Middle frontal gyrus (tissue), 1 donor: ENCODE results near the gene PRKD2.

ENCODE experiments used
- DNase-seq: peaks from one replicate; pipeline ENCODE4 v3.0.0-alpha.2; 2015; ENCODE audit warnings: low spot score; ENCODE audit errors: extremely low spot score

The PRKD2 gene

DNA sequence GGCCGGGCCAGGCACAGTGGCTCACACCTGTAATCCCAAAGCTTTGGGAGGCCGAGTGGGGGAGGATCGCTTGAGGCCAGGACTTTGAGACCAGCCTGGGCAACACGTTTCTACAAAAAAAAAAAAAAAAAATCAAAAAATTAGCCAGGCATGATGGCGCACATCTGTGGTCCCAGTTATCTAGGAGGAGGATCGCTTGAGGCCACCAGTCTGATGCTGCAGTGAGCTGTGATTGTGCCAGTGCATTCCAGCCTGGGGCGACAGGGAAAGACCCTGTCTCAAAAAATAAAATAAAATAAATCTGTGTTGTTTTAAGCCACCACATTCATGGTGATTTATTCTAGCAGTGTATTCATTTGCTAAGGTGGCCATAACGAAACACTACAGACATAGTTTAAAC is 51.8 kb downstream of the PRKD2 start:
- no peak for DNase-seq

DNA sequence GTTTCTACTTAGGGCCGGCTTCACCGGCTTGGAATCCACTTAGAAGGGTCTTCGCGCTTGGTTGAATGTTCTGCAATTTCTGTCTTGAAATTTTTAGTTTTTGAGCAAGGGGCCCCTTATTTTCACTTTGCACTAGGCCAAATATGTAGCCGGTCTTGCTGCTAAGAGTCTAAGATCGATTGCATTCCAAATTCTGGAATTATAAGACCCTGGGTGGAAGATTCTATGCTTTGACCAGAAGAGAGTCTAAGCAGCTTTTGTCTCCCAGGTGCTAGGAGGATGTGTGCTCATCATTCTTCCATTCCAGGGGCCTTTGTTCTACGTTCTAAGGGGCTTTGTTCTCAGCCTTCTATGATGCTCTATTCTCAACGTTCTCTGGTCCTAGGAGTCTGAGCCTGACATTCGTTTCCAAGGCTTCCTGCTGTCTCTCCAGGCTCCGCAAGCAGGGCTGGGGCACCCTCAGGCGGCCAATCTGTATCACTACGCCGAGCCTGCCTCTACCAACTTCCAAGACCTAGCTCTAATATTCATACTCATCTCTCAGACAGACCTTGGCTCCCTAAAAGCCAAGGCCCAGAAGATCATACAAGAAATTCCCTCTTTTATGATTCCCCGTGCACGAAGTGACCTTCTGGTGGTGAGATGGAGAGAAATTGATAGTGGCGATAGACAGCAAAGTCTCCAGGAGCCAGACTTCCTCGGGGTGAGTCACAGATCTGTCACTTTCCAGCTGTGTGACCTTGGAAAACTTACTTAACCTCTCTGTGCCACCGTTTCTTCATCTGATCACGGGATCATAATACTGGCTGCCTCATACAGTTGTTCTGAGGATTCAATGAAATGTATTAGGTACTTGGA is 55.0 kb downstream of the PRKD2 start:
- peak; percentile 85 for DNase-seq

DNA sequence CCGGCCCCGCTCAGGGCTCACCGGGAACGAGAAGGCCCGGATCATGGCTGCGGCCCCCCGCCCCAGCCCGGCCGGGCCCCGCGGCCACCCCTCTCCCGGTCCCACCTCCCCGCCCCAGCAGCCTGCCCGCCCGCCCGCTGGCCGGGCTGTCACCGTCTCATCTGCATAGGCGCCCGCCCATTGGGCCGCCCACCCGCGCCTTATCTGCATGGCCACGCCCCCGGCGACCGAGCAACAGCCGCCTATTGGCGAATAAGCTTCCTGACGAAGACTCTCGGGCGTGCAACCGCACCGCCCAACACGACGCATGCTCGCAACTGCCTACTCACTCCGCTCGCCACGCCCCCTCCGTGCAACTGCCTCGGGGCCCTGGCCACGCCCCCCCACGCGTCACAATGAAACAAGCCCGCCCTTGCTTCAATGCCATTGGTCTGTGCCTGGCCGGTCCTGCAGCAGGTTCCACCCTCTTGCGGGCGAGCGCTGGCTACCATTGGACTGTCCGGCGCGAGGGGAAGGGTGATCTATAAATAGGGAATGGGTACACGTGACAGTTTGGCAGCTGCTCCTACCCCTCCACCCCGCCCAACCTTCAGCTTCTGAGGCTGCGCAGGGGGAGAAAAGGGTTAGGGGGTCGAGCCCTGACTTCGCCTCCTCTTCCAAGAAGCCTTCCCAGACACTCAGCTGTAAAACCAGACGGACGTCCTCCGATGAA is 55.7 kb downstream of the PRKD2 start, which contains the start of gene DACT3:
DACT3 (minus strand) TSS at position 163 of the 712 bp plus-strand sequence; CDS start at position 45, 118 bp downstream.
- peak; percentile 100 for DNase-seq

DNA sequence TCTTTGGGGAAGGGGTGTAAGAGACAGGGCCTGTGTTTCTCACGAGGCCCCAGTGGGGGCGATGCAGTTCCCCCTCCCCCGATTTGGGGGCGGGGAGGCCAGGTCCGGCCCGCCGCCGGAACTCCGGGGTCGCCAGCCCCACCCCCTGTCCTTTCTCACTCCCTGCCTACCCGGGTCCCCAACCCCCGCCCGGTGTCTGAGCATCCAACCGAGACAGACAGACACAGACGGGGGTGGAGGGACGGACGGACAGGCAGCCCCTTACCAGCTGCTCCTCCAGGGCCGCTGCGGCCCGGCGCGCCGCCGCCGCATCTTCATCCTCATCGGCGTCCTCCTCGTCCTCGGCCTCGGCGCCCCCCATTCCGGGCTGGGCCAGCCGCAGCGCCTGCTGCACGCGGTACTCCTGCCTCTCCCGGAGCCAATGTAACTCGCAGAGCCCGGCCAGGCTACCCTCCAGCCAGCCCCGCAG is 56.3 kb downstream of the PRKD2 start:
- DNase-seq = no peak

DNA sequence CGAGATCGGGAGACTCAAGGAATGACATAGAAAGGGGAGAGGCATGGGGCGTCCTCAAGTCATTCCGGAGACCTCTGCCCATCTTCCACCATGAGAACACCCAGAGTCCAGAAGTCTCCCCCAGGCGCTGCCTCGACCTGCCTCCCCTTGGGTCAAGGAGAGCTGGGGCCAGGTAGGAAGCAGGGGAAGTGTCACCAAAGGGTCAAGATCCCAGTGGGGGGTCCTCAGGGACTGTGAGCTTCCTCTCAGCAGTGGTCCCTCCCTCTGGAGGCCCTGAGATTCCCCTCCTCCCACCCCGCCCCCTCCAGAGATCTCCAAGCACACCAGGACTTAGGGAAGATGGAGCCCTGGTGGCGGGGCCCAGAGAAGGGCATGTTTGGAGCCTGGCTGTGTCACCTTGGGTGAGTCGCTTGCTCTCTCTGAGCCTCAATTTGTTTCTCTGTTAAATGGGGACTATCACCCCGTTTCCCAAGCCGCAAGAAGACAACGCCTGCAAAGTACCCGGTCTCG is 56.9 kb downstream of the PRKD2 start:
- DNase-seq = no peak

DNA sequence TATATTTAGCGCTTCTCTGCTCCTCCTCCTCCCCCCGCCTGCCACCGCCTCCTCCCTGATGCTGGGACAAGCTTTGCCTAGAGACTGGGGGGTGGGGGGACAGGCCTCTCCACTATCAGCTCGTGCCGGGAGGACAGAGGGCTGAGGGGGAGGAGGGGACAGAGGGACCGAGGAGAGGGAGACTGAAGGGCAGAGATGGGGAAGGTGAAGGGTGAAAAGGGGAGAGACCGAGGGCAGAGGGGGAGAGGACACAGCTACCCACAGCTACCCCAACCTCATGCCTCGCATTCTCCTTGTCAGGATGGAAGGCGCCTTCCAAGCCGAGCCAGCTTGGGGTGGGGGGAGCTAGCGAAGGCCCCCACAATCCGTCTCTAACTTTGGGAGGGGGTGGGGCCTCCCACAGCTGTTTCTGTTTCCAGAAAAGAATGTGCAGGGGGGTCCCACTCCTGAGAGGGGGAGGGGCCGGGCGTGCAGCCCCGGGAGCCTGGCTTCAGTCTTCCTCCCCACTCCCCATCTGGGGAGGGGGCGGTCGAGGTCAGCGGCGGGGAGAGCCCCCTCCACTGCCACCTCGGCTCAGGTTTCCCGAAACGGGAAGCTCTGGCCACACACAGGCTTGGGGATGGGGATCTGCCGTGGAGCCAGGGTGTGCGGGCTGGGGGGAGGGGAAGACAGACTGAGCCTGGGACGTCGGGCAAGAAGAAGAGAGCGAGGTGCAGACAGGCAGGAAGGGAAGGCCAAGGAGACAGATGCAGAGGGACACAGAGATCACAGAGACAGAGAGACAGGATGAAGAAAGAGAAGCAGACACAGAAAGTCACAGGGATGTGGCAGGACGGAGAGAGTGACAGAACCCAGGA is 57.5 kb downstream of the PRKD2 start:
- DNase-seq = no peak

DNA sequence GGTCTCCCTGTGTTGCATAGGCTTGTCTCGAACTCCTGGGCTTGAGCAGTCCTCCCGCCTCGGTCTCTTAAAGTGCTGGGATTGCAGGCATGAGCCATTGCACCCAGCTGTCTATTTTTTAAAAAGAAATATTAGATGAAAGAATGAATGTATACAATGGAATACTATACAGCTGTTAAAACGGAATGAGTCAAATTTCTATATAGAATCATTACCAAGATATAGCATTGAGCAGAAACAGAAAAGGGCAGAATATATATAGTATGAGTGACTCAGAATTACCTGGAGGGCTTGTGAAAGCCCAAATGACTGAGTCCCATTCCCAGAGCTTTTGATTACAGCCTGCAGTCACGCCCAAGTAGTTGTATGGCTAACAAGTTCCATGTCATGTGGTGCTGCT is 60.4 kb downstream of the PRKD2 start:
- DNase-seq = no peak

DNA sequence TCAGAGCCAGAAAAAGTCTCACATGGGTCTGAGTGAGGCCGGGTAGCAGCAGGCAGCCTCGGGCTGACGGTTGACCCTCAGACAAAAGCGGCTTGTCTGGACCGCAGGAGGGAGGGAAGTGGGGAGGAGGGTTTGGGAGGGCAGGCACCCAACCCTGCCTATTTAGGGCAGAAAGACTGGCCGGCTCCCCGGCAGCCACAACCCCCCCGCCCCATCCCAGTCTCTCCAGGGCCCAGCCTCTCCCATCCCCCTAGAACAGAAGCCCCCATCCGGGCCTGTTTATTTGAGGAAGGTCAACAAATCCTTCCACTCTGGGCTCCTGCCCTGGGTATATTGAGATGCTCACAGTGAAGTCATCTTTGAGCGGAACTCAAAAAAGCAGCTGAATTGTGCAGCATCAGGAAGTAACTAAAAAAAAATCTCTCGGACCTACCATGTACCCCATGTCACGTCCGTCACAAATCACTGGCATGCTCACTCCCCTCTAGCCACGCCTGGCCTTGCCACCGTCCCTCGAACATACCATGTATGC is 62.2 kb downstream of the PRKD2 start:
- DNase-seq = no peak

DNA sequence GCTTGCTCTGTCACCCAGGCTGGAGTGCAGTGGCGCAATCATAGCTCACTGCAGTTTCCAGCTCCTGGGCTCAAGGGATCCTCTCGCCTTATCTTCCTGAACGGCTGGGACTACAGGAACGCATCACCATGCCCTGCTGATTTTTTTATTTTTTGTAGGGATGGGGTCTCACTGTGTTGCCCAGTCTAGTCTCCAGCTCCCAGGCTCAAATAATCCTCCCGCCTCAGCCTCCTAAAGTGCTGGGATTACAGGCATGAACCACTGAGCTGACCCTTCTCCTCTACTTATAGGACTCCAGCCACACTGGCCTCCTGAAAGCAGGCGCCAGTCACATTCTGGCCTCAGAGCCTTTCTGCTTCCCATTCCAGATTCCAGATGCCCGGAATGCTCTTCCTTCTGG is 66.5 kb downstream of the PRKD2 start:
- no peak for DNase-seq

DNA sequence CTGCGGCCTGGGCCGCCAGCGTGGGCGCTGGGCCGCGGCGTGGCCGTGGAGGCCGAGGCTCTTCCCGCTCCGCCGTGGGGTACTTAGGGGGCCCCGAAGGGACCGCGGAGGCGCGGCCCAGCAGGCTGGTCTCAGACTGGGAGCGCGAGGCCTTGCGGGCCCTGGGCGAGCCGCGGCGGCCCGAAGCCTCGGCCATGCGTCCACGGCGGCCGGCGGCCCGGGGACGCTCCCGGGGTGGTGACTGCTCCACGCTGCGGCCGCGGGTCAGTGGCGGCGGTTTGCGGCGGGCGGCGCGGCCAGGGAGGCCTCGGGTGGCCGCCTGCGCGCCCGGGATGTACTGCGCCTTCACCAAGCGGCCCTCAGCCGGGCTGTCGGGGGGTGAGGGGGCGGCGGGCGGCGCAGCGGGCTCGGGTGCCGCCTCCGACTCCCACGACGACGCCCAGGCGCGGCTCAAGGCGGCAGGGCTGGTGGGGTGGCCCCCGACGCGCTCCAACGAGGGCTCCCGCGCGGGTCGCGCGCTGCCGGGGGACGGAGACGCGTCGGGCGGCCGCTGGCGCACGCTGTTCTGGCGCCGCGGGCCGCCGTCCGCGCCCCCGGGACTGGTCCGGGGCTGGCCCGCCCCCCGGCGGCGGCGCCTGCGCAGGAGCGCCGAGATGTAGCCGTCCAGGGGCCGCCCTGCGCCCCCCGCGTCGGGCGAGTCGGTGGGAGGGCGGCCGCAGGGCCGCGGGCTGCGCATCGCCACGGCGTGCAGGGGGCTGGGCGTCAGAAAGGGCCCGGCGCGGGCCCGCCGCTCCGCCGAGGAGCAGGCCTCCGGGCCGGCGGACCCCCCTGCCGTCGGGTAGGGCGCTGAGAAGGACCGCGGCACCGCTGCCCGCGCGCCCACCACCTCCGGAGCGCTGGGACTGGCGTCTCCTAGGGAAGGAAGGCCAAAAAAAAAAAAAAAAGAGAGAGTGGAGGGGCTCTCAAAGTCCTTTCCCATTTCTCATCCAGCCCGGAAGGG is 67.7 kb downstream of the PRKD2 start:
- DNase-seq = no peak

DNA sequence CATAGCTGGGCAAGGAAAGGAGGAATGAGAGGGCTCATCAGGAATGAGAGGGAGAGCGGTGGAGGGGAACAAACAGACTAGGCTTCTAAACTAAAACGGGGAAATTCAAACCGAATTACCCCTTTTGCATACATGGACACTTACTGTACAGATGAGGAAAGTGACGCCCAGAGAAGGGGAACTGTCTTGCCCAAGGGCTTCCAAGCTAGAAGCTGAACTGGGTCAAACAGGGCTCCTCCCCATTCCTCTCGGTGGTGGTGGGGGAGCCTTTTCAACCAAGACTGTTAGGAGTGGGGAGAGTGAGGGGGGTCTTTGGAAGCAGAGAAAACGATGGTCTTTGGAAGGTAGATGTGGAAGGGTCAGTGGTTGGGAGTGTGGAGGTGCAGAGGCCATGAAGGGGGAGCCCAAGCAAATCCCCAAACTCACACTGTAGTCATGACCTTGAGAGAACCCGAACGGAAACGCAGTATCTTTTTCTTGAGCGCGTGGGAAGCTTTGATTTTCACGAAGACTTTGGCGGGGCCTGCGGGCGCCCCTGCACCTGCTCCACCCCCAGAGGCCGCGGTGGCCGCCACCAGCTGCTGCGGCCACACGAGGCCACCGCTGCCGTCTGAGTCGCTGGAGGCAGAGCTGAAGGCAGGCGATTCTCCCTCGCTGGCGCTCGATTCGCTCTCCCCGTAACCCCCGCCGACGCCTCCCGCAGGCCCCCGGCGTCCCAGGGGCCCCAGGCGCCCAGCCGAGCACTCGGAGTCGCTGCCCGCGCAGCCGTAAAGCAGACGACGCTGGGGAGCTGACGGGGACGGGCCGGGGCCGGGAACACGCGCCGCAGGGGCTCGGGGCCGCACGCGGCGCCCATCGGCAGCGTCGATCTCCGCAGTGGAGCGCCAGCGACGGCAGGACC is 68.6 kb downstream of the PRKD2 start:
- no peak for DNase-seq

DNA sequence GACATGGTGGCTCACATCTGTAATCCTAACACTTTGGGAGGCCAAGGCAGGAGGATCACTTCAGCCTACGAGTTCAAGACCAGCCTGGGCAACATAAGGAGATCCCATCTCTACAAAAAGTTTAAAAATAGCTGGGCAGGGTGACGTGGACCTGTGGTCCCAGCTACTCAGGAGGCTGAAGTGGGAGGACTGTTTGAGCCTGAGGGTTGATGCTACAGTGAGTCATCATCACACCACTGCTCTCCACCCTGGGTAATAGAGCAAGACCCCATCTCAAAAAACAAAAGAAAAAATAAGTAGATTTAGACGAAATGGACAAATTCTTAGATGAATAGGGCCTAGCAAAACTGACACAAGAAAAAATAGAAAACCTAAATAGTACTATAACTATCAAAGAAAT is 70.5 kb downstream of the PRKD2 start:
- DNase-seq = no peak

DNA sequence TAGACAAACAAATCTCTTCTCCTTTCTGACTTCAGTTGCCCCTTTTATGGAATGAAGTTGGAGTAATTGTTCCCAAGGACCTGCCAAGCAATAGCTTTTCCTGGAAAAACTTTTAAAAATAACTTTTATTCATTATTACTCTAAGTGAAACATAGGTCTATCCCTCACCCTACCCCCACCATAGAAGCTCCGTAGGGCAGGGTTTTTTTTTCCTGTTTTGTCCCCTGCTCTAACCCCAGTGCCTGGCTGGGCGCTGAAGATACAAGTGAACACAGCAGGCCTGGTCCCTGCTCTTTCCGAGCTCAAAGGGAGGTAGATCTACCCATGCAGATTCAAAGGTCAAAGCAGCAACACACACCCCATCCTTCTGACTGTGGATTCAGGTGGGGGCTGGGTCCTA is 72.2 kb downstream of the PRKD2 start:
- DNase-seq = no peak

DNA sequence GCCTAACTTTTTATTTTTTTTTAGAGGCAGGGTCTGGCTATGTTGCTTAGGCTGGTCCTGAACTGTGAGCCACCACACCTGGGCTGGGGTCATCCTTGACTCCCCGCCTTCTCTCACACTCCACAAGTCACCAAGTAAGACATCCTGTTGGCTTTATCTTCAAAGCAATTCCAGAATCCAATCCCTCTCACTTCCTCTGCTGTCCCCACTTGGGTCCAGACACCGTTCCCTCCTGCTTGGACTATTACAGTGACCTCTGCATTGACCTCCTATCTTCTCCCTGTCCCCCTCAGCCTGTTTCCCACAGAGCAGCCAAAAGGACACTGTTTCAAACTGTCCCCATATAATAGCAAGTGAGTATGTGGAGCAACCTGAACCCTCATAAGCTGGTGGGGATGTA is 76.3 kb downstream of the PRKD2 start:
- DNase-seq = no peak

DNA sequence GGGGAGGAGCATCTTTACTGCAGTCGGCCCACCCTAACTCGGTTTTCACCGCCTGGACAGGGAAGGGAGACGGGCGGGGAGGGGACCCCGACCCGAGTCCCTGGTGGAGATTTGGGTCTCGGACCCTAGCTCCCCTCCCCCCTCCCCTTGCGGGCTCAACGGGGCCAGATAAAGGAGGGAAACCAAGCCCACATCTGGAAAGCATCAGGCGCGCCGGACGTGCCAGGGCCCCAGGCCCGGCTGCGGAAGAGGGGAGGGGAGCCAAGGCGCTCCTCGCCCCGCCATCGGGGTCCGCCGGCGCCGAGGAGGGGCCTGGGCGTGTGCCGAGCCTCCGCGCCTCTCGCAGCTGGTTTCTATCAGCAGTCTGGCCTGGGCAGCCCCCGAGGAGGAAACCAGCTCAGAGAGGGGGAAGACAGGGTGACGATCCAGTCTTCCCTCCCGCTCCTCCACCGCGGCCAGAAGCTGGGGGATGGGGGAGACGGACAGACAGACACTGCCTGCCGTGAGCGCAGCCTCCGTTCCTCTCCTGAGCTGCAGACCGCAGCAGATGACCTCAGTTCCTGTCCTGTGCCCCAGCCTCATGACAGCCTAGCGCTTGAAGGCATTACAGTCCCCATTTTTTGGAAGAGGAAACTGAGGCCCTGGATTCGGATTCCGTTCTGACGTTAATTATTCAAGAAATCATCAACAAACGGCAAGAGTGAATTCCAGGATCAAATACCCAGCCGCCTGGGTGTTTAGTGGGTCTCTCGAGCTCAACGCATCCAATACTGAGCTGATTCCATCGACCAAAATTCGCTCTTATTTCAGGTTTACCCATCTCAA is 77.3 kb downstream of the PRKD2 start:
- no peak for DNase-seq

DNA sequence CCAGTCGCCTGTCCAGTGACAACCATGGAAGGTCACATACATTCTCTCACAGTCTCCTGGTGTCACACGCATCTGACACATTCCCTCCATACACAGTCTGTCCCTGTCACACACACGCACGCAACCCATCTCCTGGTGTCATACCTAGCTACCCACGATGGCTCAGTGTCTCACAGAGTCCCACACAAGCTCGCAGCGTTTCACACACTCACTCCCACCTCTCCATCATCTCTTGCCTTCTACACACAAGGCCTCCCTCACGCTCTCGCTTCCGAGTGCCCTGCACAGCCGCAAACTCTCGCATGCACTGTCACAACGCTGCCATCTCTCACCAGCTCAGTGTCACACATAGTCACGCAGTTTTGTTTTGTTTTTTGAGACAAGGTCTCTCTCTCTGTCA is 79.7 kb downstream of the PRKD2 start:
- DNase-seq = no peak

DNA sequence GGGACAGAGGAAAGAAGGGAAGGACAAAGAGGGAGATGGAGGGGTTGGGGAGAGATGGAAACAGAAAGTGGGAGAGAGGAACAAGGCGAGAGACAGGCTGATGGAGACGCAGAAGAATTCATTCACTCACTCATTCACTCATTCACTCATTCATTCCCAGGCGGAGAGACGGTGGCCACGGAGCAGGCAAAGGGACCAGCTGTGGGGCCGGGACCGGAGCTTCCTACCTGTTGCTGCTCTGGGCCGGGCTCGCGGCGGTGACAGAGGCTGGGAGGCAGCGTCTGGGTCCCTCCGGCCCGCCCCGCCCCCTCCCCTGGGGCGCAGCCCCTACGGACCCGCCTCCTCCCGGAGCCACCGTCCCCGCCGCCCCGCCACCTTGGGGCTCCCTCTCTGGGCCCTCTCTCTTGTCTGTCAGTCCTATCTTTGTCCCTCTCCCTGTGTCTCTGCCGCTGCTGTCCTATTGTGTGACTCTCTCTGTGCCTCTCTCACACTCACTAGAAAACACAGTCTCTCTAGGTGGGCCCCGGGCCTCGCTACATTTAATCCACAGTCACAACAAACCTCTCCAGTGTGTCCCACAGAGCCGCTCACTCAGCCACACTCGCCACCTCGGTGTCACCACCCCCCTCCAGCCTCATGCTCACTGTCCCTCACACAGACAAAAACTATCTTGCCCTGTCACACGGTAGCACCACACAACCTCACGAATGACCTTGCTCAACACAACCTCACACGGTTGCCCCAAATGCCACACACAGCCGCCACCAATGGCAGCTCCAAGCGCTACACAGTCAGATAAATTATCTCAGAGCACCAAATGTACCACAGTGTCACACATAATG is 80.8 kb downstream of the PRKD2 start, which contains the start of gene GNG8:
GNG8 (minus strand) TSS at position 283 of the 842 bp plus-strand sequence. CDS start 1,520 bp downstream, outside the sequence.
- DNase-seq = no peak
